ENCODE results near the gene FRMD1.

GRCh38 chr6:168107191-168107983 is 28.4 kb upstream of the FRMD1 start:
- TF ChIP-seq REST (IDR thresholded peaks at IDR 0.05; ENCODE audit: low read depth, low read length) (no peak), CTCF (IDR thresholded peaks at IDR 0.05 in 2 of 3, conservative IDR thresholded peaks at IDR 0.05 in 1 of 3; ENCODE audit: control insufficient read depth in 2 of 3, extremely low read depth in 1 of 3, insufficient read depth in 1 of 3, low read depth in 3 of 3, low read length in 3 of 3) (no peak)
